ENCODE data around the gene HOGA1.
A peak's percentile ranks its signal among the peaks of the same experiment; 100 is the strongest.

The HOGA1 gene

GRCh38 chr10:97584060-97584797 lies at the start of gene HOGA1:
HOGA1 (plus strand) TSS chr10:97584389; CDS start chr10:97584704, 315 bp downstream.
- no peak for DNase-seq (ENCODE audit: low spot score)
- no peak for TF ChIP-seq CTCF (IDR thresholded peaks at IDR 0.05; ENCODE audit: extremely low read depth, insufficient read depth, missing control alignments)

GRCh38 chr10:97534746-97535367 lies 49.3 kb upstream of the HOGA1 start:
- peak; percentile 75 for DNase-seq (ENCODE audit: low spot score)
- in situ Hi-C loops (cut with MboI; ENCODE audit: low pct_unique_long_range_greater_than_20kb, low sequenced_read_pairs, unreplicated experiment): no loop called here
- peak; percentile 72 for TF ChIP-seq CTCF (IDR thresholded peaks at IDR 0.05; ENCODE audit: extremely low read depth, insufficient read depth, missing control alignments)

More at GRCh38 chr10:97584060-97584797, at the start of gene HOGA1:
- in situ Hi-C loops (cut with MboI; ENCODE audit: low pct_unique_long_range_greater_than_20kb, low sequenced_read_pairs, unreplicated experiment): no loop called here

- in situ Hi-C loops (cut with MboI; ENCODE audit: low pct_unique_long_range_greater_than_20kb, low sequenced_read_pairs, unreplicated experiment): no loop called here
- no peak for TF ChIP-seq CTCF (IDR thresholded peaks at IDR 0.05; ENCODE audit: extremely low read depth, insufficient read depth, missing control alignments)
- no peak for DNase-seq (ENCODE audit: low spot score)
These were observed 46.9 kb upstream of the HOGA1 start for GRCh38 chr10:97537186-97537869.

- TF ChIP-seq CTCF (IDR thresholded peaks at IDR 0.05; ENCODE audit: extremely low read depth, insufficient read depth, missing control alignments): no peak
- in situ Hi-C loops (cut with MboI; ENCODE audit: low pct_unique_long_range_greater_than_20kb, low sequenced_read_pairs, unreplicated experiment): no loop called here
- DNase-seq (ENCODE audit: low spot score): no peak
These were observed 45.8 kb upstream of the HOGA1 start for GRCh38 chr10:97538411-97538810.

- no peak for DNase-seq (ENCODE audit: low spot score)
- in situ Hi-C loops (cut with MboI; ENCODE audit: low pct_unique_long_range_greater_than_20kb, low sequenced_read_pairs, unreplicated experiment): no loop called here
- no peak for TF ChIP-seq CTCF (IDR thresholded peaks at IDR 0.05; ENCODE audit: extremely low read depth, insufficient read depth, missing control alignments)
These were observed 45.4 kb upstream of the HOGA1 start for GRCh38 chr10:97538839-97539238.

GRCh38 chr10:97539523-97540200 lies 44.5 kb upstream of the HOGA1 start:
- in situ Hi-C loops (cut with MboI; ENCODE audit: low pct_unique_long_range_greater_than_20kb, low sequenced_read_pairs, unreplicated experiment): no loop called here
- no peak for TF ChIP-seq CTCF (IDR thresholded peaks at IDR 0.05; ENCODE audit: extremely low read depth, insufficient read depth, missing control alignments)
- DNase-seq (ENCODE audit: low spot score): no peak
